GM21619 (cell line): ENCODE data around the gene HS6ST3.
A peak's percentile ranks its signal among the peaks of the same experiment; 100 is the strongest.
"Not testable (repeated sequence)": the region's sequence is repeated elsewhere in the genome, so short reads cannot be mapped to it uniquely, and the experiment has no call there.

ENCODE experiments used
- ATAC-seq: cut with Tn5 transposase; IDR thresholded peaks from one replicate; pipeline ENCODE4 v1.9.1; 2021; ENCODE audit not compliant: unreplicated experiment

The HS6ST3 gene

DNA sequence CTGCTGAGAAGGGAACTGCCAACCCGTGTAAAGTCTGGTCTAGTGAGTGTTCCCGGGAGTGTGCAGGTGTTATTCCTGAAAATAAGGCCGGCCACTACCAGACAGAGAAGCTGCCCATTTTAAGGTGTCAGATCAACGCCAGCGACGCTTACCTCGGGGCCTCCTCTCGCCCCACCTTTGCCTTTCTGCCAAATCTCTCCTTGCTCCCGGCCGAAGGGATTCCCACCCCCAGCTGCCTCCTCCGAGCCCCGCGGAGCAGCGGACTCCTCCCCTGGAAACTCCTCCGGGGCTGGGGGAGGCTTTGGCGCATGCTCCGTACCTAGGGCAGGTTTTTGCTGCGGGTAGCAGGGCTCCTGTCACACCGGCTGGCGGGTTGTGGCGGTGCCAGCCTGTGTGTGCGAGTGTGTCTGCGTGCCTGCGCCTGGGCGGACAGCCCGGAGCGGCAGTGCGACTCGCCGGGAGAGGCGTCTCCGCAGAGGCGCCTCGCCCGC, at the start of gene HS6ST3:
Gene HS6ST3, plus strand, starts transcription at position 359 of the 491 bp plus-strand sequence.
- peak; percentile 24 for ATAC-seq

DNA sequence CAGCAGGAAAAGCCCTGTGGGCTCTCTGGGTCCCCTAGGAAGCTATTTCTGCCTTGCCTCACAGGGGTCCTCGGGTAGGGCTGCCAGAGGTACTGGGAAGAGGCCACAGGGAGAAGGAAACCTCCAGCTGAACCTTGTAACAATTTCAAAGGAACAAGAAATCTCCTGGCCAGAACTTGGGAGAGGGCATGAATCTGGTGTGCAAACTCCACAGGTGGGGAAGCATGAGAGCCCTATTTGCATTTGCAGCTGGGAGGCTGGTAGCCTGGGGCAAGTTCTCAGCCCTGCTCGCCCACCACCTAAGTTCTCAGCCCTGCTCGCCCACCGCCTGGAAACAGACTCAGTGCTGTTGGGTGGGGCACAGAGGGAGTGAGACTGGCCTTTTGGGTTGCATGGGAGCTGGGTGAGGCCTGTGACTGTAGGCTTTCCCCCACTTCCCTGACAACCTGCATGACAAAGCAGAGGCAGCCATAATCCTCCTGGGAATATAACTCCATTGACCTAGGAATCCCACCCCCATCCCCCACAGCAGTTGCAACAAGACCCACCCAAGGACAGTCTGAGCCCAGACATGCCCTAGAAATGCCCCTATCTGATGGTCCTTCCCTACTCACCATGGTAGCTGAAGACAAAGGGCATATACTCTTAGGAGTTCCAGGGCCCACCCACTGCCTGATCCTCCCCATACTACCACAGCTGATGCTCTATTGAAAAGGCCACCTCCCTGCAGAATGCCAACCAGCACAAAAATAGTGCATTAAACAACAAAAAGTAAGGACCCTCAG, 48.4 kb upstream of the HS6ST3 start:
- ATAC-seq = no peak

- no peak for ATAC-seq
These were observed 45.7 kb upstream of the HS6ST3 start for GRCh38 chr13:96044238-96044637.

GRCh38 chr13:96046449-96047126, 43.3 kb upstream of the HS6ST3 start:
- not testable (repeated sequence) for ATAC-seq

GRCh38 chr13:96050955-96051354, 39.0 kb upstream of the HS6ST3 start:
- not testable (repeated sequence) for ATAC-seq

GRCh38 chr13:96051491-96051890, 38.4 kb upstream of the HS6ST3 start:
- not testable (repeated sequence) for ATAC-seq

- not testable (repeated sequence) for ATAC-seq
These were observed 38.0 kb upstream of the HS6ST3 start for GRCh38 chr13:96051946-96052345.

DNA sequence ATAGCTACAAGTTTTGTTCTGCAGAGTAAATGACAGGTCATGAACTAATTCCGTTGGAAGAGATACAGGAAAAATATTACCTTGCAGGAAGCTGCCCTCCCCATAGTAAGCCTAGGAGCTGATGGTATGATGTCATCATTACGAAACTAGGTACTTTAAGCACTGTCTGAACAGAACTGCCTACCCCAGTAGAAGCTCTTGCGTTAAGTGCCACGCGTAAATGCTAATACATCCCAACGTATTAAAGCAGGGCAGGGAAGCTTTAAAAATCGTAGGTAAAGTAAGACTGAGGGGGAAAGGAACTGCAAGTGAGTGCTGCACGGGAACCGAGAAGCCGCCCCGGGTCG, 37.3 kb upstream of the HS6ST3 start:
- peak; percentile 52 for ATAC-seq

DNA sequence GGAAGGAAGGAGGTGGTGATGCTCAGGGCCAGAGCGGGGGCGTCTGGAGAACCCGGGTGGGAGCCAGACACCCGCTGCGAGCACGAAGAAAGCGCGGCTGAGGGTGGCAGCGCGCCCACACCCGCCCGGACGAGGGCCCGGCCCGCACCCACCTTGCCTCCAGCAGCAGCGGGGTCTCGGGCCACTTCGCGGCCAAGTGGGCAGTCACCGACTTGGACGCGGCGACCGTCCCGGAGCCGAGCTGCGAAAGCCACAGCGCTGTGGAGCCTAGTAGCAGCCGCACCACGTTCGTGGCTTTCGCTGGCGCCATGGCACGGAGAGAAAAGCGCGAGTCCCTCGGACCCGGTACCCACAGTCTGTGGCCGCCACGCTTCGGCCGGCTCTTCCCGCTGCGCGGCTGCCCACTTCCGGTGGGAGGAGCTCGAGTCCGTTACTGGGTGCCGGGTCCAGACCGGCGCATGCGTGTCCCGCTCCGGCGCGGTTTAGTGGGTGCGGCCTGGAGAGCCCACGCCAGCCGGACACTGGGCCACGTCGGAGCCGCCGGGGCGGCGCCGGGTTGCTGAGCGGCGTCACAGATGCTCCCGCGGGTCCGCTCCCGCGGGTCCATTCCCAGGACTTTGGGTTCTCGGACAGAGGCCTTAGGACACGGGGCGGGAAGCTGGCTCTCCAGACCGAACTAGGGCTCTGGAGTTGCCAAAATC, 36.8 kb upstream of the HS6ST3 start, which contains the start of gene UGGT2:
Gene UGGT2, minus strand, starts transcription at position 399 of the 701 bp plus-strand sequence. Its CDS starts 89 bp downstream, at position 310.
- ATAC-seq = peak; percentile 96

DNA sequence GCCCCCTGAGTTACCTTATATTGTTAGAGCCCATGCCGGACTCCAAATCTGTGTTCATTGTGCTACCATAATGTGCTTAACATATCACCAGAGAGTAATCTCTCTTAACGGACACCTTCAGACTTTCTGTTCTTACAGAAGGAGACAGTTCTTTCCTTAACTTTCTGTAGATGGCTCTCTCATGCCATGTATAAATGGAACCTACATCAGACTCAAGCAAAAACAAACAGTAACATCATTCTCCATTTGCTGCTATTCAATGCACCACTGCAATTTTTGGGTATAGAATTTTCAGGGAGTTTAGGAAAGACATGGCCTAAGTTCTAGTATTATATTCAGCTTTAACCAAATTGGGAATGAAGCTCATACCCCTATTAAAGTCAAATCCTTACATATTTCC, 24.1 kb upstream of the HS6ST3 start:
- ATAC-seq = no peak

GRCh38 chr13:96068729-96069128, 21.2 kb upstream of the HS6ST3 start:
- no peak for ATAC-seq

DNA sequence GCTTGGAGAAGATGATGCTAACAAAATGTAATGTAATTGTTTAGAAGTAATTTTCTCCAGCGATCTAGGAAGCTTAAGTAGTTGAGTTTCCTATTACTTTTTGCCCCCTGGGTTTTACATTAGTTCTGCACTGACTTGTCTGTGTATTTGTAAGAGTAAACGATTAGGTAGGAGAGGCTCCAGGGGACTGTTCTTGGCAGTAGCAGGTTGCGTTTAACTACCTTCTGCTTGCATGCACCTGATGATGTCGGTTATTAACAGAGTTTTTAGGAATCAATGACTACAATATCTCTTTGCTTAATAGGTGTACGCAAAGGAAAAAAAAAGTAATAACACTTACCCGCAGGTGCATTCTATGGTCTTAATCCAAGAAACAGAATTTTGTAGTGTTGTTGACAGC, 18.4 kb upstream of the HS6ST3 start:
- no peak for ATAC-seq

GRCh38 chr13:96072392-96072791, 17.5 kb upstream of the HS6ST3 start:
- no peak for ATAC-seq

DNA sequence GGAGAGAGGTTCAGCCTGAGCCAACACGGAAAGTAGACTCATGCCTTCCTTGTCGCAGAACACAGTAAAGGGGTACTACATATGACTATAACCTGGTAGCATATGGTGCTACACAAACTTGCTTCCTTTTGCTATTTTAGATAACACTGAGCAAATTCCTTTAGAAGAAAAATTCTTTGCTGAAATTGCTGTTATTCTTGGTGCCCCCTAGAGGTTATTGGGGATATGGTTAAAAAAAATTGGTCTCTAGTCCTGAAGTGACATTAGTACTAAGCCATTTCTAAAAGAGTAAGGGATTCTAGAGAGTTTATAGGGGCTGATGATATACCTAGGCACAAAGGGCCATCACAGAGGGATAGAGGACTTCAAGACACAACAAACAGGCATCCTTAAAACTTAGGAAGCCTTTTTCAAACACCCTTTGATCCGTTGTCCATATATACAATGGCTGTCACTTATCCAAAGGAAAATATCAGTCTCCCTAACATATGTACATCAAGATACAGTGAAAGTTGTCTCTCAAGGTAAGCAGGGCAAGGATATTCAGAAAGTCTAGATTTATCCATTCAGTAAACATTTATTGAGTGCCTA, 13.9 kb upstream of the HS6ST3 start:
- no peak for ATAC-seq

DNA sequence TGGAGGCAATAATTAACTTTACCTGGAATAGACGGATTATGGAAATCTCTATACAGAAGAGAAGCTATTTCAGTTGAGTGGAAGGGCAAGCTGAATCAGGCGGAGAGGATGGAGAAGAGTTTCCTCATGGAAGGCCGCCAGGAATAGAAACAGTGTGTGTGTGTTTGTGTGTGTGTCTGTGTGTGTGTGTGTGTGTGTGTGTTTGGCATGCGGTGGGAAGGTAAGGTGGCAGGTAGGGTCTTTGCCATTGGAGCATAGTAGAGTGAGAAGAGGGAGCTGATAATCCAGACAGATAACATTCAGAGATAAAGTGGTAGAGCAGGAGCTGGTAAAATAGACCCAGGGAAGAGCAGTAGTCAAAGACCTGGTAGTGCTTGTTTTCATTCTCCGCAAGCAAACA, 9.2 kb upstream of the HS6ST3 start:
- ATAC-seq = no peak

GRCh38 chr13:96081888-96082287, 8.0 kb upstream of the HS6ST3 start:
- no peak for ATAC-seq

GRCh38 chr13:96082640-96083039, 7.3 kb upstream of the HS6ST3 start:
- ATAC-seq = no peak

DNA sequence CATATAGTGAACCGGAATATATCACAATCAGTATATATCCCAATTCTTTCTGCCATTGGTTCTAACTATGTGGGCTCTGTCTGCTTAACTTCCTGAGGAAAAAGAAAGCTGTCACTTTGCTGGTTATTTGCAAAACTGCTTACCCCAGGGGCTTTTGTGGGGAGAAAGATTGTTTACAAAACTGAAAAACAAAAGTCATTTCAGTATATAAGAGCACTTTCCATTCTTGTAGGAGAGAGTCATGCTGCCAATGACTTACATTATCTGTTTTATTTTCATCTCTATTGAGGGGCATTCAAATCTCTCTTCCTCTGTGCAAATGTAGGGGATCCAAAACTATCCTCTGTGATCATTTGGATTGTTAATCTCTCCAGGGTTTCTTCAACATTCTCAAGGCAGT, 3.2 kb upstream of the HS6ST3 start:
- no peak for ATAC-seq

- ATAC-seq = no peak
These were observed 768 bp upstream of the HS6ST3 start for GRCh38 chr13:96089139-96089538.

DNA sequence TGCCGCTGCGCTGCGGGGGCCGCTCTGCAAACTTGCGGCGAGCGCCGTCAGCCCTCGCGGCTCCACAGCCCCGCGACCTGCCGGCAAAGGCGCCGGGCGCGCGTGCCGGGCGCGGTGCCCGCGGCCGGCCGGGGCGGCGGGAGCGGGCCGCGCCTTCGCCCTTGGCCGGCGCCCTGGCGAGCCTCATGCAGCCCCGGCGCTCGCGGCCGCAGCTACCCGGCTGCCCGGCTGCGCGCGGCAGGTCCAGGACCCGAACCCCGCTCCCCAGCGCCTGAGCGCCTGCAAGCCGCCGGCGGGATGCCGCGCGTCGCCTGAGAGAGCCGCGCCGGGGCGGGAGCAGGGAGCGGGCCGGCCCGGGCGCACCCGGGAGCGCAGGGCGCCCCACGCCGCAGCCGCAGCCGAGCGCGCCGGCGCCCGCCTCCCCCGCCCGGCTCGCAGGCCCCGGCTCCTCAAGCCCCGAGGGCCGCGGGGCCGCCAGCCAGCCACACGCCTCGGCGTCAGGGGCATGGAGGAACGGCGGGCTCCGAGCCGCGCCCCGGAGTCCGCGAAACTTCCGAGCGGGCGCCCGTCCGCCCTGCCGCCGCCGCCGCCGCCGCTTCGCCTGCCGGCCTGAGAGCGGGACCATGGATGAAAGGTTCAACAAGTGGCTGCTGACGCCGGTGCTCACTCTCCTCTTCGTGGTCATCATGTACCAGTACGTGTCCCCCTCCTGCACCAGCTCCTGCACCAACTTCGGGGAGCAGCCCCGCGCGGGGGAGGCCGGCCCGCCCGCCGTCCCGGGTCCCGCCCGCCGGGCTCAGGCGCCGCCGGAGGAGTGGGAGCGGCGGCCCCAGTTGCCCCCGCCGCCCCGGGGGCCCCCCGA, 564 bp downstream of the HS6ST3 start:
- peak; percentile 41 for ATAC-seq
